Cortex of kidney (tissue), 1 donor: Measurements from ENCODE around the gene MKLN1.

Experiments used
- DNase-seq: peaks from one replicate; lab custom pipeline; 2025; lab: John Stamatoyannopoulos, UW

MKLN1 gene

GRCh38 chr7:131521651-131522163, 194.0 kb downstream of the MKLN1 start:
- DNase-seq, result no peak

GRCh38 chr7:131522325-131522930, 194.8 kb downstream of the MKLN1 start:
- no peak for DNase-seq

- no peak for DNase-seq
Observed at GRCh38 chr7:131524115-131524514, 196.4 kb downstream of the MKLN1 start.

- DNase-seq, result no peak
Observed at GRCh38 chr7:131524703-131525102, 197.0 kb downstream of the MKLN1 start.

GRCh38 chr7:131525820-131526219, 198.1 kb downstream of the MKLN1 start:
- DNase-seq, result no peak

- DNase-seq, result no peak
Observed at GRCh38 chr7:131527456-131527855, 199.8 kb downstream of the MKLN1 start.

GRCh38 chr7:131529179-131529578, 201.5 kb downstream of the MKLN1 start:
- no peak for DNase-seq

GRCh38 chr7:131529617-131530016, 201.9 kb downstream of the MKLN1 start:
- DNase-seq, result no peak

GRCh38 chr7:131530137-131530536, 202.5 kb downstream of the MKLN1 start:
- DNase-seq, result no peak

GRCh38 chr7:131532570-131533091, 205.0 kb downstream of the MKLN1 start:
- no peak for DNase-seq

GRCh38 chr7:131533151-131533559, 205.5 kb downstream of the MKLN1 start:
- DNase-seq, result no peak

- no peak for DNase-seq
Observed at GRCh38 chr7:131533566-131534561, 206.2 kb downstream of the MKLN1 start.

GRCh38 chr7:131536361-131536849, 208.7 kb downstream of the MKLN1 start:
- no peak for DNase-seq

- DNase-seq, result no peak
Observed at GRCh38 chr7:131537571-131537978, 209.9 kb downstream of the MKLN1 start.

GRCh38 chr7:131538071-131538812, 210.6 kb downstream of the MKLN1 start:
- DNase-seq, result no peak

GRCh38 chr7:131538813-131539179, 211.1 kb downstream of the MKLN1 start:
- DNase-seq, result no peak

- DNase-seq, result no peak
Observed at GRCh38 chr7:131540491-131541162, 213.0 kb downstream of the MKLN1 start.

- no peak for DNase-seq
Observed at GRCh38 chr7:131543298-131543697, 215.6 kb downstream of the MKLN1 start.

- no peak for DNase-seq
Observed at GRCh38 chr7:131544021-131544420, 216.3 kb downstream of the MKLN1 start.

GRCh38 chr7:131544449-131545301, 217.0 kb downstream of the MKLN1 start:
- DNase-seq, result no peak
